Fibroblast of villous mesenchyme (primary cell): ENCODE measurements around the gene RFC1. TPM values are rescaled to one million over a fixed set of nuclear protein-coding genes. Genes with fewer than 3 reads are reported as not detected.

Experiments
- DNase-seq: peaks from one replicate; pipeline ENCODE4 v3.0.0-alpha.2; 2010; ENCODE audit warnings: low read depth
- H3K4me3 ChIP-seq: 2 replicates; pipeline ENCODE4 v1.5.1; 2011; ENCODE audit warnings: low read depth, mild to moderate bottlenecking, low read length
- total RNA-seq: library from RNA; depleted of rRNA; stranded (reverse); fragments of >200 nt; gene quantifications from 2 replicates; pipeline ENCODE4 v1.2.3, GENCODE V29; 2012
- TF ChIP-seq, protein P1 (sequence below): IDR thresholded peaks from 2 replicates; pipeline ENCODE4 v1.5.1; 2012; ENCODE audit warnings: low read depth, mild to moderate bottlenecking, low read length; ENCODE audit not compliant: insufficient read depth

Gene RFC1
- total RNA-seq, 1 donor: 55.3 TPM

DNA sequence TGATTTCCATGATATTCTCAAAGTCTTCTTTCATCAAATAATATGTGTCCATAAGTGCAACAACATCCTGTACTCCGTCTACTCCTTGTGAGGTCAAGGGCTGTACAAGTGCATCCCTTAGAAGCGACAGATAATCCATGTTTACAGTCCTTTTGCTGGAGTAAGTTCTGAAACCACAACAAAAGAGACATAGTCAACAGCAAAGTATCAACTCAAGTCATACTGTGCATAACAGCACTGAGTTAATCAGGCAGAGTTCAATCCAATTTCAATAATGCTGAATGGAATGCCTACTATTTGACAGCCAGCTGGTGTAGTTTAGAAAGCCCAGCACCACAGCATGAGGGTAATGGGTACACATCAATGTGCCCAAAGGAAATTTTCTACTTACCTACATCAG, 74.5 kb downstream of the RFC1 start:
- no peak overlapping the region for H3K4me3 ChIP-seq
- TF ChIP-seq, protein P1, sequence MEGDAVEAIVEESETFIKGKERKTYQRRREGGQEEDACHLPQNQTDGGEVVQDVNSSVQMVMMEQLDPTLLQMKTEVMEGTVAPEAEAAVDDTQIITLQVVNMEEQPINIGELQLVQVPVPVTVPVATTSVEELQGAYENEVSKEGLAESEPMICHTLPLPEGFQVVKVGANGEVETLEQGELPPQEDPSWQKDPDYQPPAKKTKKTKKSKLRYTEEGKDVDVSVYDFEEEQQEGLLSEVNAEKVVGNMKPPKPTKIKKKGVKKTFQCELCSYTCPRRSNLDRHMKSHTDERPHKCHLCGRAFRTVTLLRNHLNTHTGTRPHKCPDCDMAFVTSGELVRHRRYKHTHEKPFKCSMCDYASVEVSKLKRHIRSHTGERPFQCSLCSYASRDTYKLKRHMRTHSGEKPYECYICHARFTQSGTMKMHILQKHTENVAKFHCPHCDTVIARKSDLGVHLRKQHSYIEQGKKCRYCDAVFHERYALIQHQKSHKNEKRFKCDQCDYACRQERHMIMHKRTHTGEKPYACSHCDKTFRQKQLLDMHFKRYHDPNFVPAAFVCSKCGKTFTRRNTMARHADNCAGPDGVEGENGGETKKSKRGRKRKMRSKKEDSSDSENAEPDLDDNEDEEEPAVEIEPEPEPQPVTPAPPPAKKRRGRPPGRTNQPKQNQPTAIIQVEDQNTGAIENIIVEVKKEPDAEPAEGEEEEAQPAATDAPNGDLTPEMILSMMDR: no peak
- no peak for DNase-seq

DNA sequence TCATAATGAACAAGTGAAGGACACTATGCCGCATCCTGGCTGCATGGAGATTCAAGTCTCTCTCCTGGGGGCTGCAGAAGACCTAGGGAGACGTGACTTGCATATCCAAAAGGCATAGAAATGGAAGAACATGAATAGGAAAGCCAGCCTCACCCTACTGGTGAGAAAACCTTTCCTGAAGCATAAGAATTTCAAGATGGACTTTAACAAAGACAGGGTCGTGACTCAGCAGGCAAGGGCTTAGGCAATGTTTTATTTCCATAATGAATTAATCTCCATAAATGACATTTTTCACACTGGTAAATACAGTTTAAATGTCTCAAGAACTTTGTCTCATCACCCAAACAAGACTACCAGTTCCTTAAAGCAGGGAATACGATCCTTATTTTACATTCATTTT, 78.9 kb downstream of the RFC1 start:
- no peak overlapping the region for H3K4me3 ChIP-seq
- TF ChIP-seq, protein P1: no peak
- no peak for DNase-seq

DNA sequence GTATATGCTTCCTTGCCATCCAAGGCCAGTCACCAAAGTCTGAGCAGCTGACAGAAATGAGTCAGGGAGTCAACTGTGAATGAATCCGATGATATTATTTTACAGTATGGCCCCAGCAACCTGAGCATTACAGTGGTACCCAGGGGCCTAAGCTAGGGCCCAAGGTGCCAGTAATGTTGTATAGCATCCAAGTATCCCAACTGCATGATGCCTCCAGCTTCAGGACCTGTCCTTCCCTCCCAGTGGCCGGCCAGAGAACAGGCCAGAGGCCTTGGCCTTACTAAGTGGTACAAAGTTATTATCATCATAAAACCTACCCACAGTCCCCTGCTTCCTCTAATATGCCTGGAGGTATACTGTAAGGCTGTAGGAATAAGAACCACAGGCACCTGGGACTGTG, 79.9 kb downstream of the RFC1 start:
- DNase-seq: no peak

DNA sequence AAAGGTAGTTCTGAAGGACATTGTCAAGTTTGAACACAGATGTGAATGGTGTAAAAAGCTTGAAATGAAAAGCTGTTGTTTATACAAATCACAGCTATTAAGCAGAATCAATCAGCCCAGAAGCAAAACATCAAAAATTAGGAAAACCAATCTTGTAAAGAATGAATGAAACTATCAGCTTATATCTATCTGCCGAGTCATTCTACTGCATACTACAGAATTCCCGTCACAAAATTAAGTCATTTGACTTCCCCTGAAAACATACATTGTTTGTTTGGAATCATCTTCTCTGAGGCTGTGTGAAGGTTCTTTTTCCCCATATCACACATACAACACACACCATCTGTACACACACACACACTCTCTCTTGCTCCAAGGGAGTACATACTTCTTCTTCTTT, 80.3 kb downstream of the RFC1 start:
- DNase-seq: no peak
- TF ChIP-seq, protein P1: no peak
- H3K4me3 ChIP-seq: no peak overlapping the region

More for the DNA sequence above, 79.9 kb downstream of the RFC1 start:
- no peak overlapping the region for H3K4me3 ChIP-seq
- TF ChIP-seq, protein P1: no peak

DNA sequence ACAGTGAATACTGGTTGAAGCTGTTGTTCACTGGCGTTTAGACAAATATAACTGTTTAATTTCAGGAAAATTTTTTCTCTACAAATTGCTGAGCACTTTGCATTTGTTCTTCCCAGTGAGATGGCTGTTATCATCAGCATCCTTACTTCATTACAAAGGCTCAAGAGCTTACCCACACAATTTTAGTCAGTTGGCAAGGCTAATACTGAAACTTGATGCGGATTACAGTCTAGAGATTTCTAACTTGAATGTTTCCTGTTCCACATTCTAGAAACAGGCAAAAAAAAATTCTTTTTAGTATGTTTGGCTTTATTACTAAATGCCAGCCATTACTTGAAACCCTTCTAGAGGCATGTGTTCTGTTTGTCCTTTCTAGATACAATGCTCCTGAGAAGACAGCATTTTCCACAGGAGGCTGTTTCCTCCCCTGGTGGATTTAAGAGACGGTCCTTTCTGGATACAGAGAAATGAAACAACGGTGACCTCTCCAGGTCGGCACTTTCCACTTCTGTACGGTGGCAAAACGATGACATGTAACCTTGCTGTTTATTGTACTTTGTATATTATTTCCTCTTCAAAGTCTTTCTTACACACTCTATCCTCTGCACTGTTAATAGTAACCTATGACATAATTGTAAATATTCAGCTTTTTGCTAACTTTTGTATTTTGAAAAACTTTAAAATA, 80.9 kb downstream of the RFC1 start:
- no peak overlapping the region for H3K4me3 ChIP-seq
- no peak for DNase-seq
- TF ChIP-seq, protein P1: no peak

DNA sequence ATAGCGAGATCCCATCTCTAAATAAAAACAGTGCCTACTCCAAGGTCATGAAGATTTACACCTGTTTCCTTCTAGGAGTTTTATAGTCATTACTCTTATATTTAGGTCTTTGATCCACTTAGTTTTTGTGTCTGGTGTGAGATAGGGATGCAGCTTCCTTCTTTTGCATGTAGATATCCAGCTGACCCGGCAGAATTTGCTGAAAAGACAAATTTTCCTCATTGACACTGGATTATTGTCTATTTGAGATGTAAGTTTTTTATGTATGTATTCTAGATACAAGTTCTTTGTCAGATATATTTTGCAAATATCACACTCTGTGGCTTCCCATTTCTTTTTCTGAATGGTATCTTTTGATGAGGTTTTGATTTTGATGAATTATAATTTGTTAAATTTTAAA, 85.4 kb downstream of the RFC1 start:
- no peak for DNase-seq
- no peak overlapping the region for H3K4me3 ChIP-seq

More for the DNA sequence above, 85.4 kb downstream of the RFC1 start:
- TF ChIP-seq, protein P1: no peak
